A549 (cell line): Measurements from ENCODE around the gene EBF3. TPM values are rescaled to one million over a fixed set of nuclear protein-coding genes. Genes with fewer than 3 reads are reported as not detected.

Source experiments
- ATAC-seq, 2 experiments: fragments of 200-7000 bp in 1 of 2; fragments of >200 bp in 1 of 2; cut with Nextera tagmentation in 1 of 2; cut with Tn5 transposase in 1 of 2; 3 replicates each; pipeline versions ENCODE4 v1.8.0 to v1.9.1; 2018 to 2020; ENCODE audit warnings: mild to moderate bottlenecking in 1 of 2, moderate library complexity in 1 of 2
- CTCF ChIA-PET: fragments of 300-600 bp; sonication (Branson Sonifier 250); formaldehyde crosslinking; extraction: SDS; loops from one replicate; lab custom pipeline; 2021; ENCODE audit warnings: antibody characterized with exemption, inconsistent platforms; lab: Yijun Ruan, JAX
- POLR2A ChIA-PET: fragments of 350-600 bp; formaldehyde crosslinking; extraction: SDS; loops from one replicate; lab custom pipeline; 2021; ENCODE audit warnings: antibody characterized with exemption, inconsistent platforms; lab: Yijun Ruan, JAX
- DNase-seq, 2 experiments: peaks; one replicate each; pipeline versions ENCODE4 v3.0.0 to v3.0.0-alpha.2; 2011 to 2016; ENCODE audit warnings: low read depth in 1 of 2, low spot score in 1 of 2
- FAIRE-seq: peaks from 2 replicates; lab custom pipeline; 2011; peaks lifted over from hg19 to GRCh38; lab: Jason Lieb, UNC
- H3K27ac ChIP-seq, 2 experiments: fragments of >200 bp; sonication (Bioruptor Twin); formaldehyde crosslinking; 3 replicates each; pipeline ENCODE4 v1.5.1; 2016 to 2017
- H3K4me1 ChIP-seq: fragments of >200 bp; sonication (Bioruptor Twin); formaldehyde crosslinking; 3 replicates; pipeline ENCODE4 v1.6.1; 2016
- H3K4me2 ChIP-seq: fragments of >200 bp; sonication (Bioruptor Twin); formaldehyde crosslinking; 3 replicates; pipeline ENCODE4 v1.6.1; 2016
- H3K4me3 ChIP-seq: fragments of >200 bp; sonication (Bioruptor Twin); formaldehyde crosslinking; 3 replicates; pipeline ENCODE4 v1.5.1; 2016
- H3K9me3 ChIP-seq: fragments of >200 bp; sonication (Bioruptor Twin); formaldehyde crosslinking; 3 replicates; pipeline ENCODE4 v1.6.1; 2016
- ATOH8 ChIP-seq: fragments of 250-450 bp; sonication (Bioruptor Pico); IDR thresholded peaks from 2 replicates; pipeline ENCODE4 v1.5.0; 2020; ENCODE audit warnings: low read depth, mild to moderate bottlenecking, moderate library complexity
- CHD4 ChIP-seq: fragments of 200-600 bp; sonication (generic); IDR thresholded peaks from 2 replicates; pipeline ENCODE4 v1.6.1; 2016; ENCODE audit warnings: antibody characterized with exemption, mild to moderate bottlenecking, borderline replicate concordance
- EP300 ChIP-seq, 2 experiments: fragments of >200 bp; sonication (Bioruptor Twin); formaldehyde crosslinking; IDR thresholded peaks; 2 replicates in 1 of 2; 3 replicates in 1 of 2; pipeline ENCODE4 v1.6.1; 2016 to 2017
- ESRRA ChIP-seq: fragments of 150-350 bp; IDR thresholded peaks from 2 replicates; pipeline ENCODE4 v1.6.1; 2014; ENCODE audit warnings: mild to moderate bottlenecking, low read length, borderline replicate concordance
- FOSL2 ChIP-seq, 2 experiments: fragments of 450-650 bp in 1 of 2; fragments of >200 bp in 1 of 2; sonication (Bioruptor Twin) in 1 of 2; formaldehyde crosslinking; IDR thresholded peaks; 2 replicates each; pipeline versions ENCODE4 v1.5.0 to v1.6.1; 2016 to 2020; ENCODE audit warnings: mild to moderate bottlenecking in 1 of 2, moderate library complexity in 1 of 2
- GATA3 ChIP-seq: IDR thresholded peaks from 2 replicates; pipeline ENCODE4 v1.6.1; 2012; ENCODE audit warnings: borderline replicate concordance
- HOXB13 ChIP-seq: fragments of 250-450 bp; sonication (Bioruptor Pico); IDR thresholded peaks from 2 replicates; pipeline ENCODE4 v1.5.0; 2020; ENCODE audit warnings: low read depth, mild to moderate bottlenecking, moderate library complexity
- HOXB5 ChIP-seq: fragments of 250-450 bp; sonication (Bioruptor Pico); IDR thresholded peaks from 2 replicates; pipeline ENCODE4 v1.5.0; 2020; ENCODE audit warnings: mild to moderate bottlenecking, moderate library complexity
- JUNB ChIP-seq: fragments of >200 bp; sonication (Bioruptor Twin); formaldehyde crosslinking; IDR thresholded peaks from 2 replicates; pipeline ENCODE4 v1.6.1; 2016
- MAFK ChIP-seq: fragments of 450-650 bp; IDR thresholded peaks from 2 replicates; pipeline ENCODE4 v1.6.1; 2014; ENCODE audit not compliant: partially characterized antibody
- MYC ChIP-seq: IDR thresholded peaks from 2 replicates; pipeline ENCODE4 v1.6.1; 2012; ENCODE audit warnings: mild to moderate bottlenecking, inconsistent platforms, low read length, improper control_type of control experiment, borderline replicate concordance
- PHF8 ChIP-seq: fragments of 200-600 bp; sonication (generic); IDR thresholded peaks from 2 replicates; pipeline ENCODE4 v1.6.1; 2016; ENCODE audit warnings: low read depth, mild to moderate bottlenecking, antibody characterized with exemption, moderate library complexity, borderline replicate concordance
- POLR2A ChIP-seq: IDR thresholded peaks from 2 replicates; pipeline ENCODE4 v1.6.1; 2012; ENCODE audit warnings: mild to moderate bottlenecking, low read length
- TFCP2L1 ChIP-seq: fragments of 250-450 bp; sonication (Bioruptor Pico); IDR thresholded peaks from 2 replicates; pipeline ENCODE4 v1.5.0; 2021; ENCODE audit warnings: mild to moderate bottlenecking
- ZFP36 ChIP-seq: fragments of 450-650 bp; IDR thresholded peaks from 2 replicates; pipeline ENCODE4 v1.6.1; 2014; ENCODE audit warnings: borderline replicate concordance; ENCODE audit not compliant: partially characterized antibody
- ZNF302 ChIP-seq: fragments of 250-450 bp; sonication (Bioruptor Pico); IDR thresholded peaks from 2 replicates; pipeline ENCODE4 v1.9.0; 2021; ENCODE audit warnings: inconsistent platforms, mild to moderate bottlenecking, moderate library complexity
- ZSCAN20 ChIP-seq: fragments of 250-450 bp; sonication (Bioruptor Pico); IDR thresholded peaks from 2 replicates; pipeline ENCODE4 v1.8.0; 2022; ENCODE audit warnings: mild to moderate bottlenecking, moderate library complexity
- WGBS: methylation state at CpG from one replicate; pipeline ENCODE4 v1.1.6; 2017; ENCODE audit errors: missing lambda C conversion rate; 5-methylcytosine and 5-hydroxymethylcytosine counted together
- polyA plus RNA-seq, 4 experiments: library from polyadenylated mRNA; depleted of rRNA in 3 of 4; stranded (reverse); fragments of >200 nt; fragmentation: RNase III in 1 of 4; extraction: RNeasy Plus Mini Kit Qiagen cat#74134 plus additional on column Dnase treatment in 1 of 4; gene quantifications; 2 replicates in 3 of 4; 3 replicates in 1 of 4; pipeline ENCODE4 v1.2.3, GENCODE V29; 2011 to 2017
- TF ChIP-seq, protein P1 (sequence below): fragments of 150-350 bp; IDR thresholded peaks from 2 replicates; pipeline ENCODE4 v1.6.1; 2014; ENCODE audit warnings: low read depth, mild to moderate bottlenecking, low read length
- TF ChIP-seq, protein P2 (sequence below): fragments of 200-600 bp; sonication (generic); IDR thresholded peaks from 2 replicates; pipeline ENCODE4 v1.6.1; 2016; ENCODE audit warnings: antibody characterized with exemption, mild to moderate bottlenecking, moderate library complexity

Gene EBF3
- polyA plus RNA-seq, 2 of the 4 experiments (the other 2 are of a cell fraction) = 0.12 TPM; not detected in 1

DNA sequence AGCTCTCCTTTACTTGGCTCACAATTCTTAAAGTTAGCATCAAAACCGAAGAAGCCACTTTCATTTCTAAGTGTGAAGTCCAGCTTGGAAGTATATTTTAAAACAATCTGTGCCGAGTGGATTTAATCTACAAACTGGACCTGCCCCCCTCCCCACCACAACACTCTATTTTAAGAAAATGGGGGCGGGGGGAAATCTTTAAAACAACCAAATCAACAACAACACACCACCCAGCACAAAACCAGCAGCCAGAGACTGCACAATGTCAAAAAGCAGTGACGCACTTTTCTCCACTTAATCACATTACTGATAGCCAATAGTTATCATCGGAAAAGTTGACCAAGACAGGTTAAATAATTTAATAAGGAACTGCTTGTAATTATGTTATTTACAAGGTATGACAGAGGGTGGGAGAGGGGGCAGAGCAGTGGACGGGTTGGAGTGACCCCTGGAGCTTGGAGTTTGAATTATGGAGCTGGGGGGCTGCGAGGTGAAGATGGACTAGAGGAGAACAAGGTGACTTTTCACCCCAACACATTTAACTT lies 2.8 kb downstream of the EBF3 start (continued):
- TF ChIP-seq PHF8 (no peak), ATOH8 (CRISPR knock-in tag) (no peak), TFCP2L1 (CRISPR knock-in tag) (no peak)
- TF ChIP-seq, protein P1, sequence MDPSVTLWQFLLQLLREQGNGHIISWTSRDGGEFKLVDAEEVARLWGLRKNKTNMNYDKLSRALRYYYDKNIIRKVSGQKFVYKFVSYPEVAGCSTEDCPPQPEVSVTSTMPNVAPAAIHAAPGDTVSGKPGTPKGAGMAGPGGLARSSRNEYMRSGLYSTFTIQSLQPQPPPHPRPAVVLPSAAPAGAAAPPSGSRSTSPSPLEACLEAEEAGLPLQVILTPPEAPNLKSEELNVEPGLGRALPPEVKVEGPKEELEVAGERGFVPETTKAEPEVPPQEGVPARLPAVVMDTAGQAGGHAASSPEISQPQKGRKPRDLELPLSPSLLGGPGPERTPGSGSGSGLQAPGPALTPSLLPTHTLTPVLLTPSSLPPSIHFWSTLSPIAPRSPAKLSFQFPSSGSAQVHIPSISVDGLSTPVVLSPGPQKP = no peak
- TF ChIP-seq, protein P2, sequence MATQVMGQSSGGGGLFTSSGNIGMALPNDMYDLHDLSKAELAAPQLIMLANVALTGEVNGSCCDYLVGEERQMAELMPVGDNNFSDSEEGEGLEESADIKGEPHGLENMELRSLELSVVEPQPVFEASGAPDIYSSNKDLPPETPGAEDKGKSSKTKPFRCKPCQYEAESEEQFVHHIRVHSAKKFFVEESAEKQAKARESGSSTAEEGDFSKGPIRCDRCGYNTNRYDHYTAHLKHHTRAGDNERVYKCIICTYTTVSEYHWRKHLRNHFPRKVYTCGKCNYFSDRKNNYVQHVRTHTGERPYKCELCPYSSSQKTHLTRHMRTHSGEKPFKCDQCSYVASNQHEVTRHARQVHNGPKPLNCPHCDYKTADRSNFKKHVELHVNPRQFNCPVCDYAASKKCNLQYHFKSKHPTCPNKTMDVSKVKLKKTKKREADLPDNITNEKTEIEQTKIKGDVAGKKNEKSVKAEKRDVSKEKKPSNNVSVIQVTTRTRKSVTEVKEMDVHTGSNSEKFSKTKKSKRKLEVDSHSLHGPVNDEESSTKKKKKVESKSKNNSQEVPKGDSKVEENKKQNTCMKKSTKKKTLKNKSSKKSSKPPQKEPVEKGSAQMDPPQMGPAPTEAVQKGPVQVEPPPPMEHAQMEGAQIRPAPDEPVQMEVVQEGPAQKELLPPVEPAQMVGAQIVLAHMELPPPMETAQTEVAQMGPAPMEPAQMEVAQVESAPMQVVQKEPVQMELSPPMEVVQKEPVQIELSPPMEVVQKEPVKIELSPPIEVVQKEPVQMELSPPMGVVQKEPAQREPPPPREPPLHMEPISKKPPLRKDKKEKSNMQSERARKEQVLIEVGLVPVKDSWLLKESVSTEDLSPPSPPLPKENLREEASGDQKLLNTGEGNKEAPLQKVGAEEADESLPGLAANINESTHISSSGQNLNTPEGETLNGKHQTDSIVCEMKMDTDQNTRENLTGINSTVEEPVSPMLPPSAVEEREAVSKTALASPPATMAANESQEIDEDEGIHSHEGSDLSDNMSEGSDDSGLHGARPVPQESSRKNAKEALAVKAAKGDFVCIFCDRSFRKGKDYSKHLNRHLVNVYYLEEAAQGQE = no peak
- TF ChIP-seq, all 56 proteins: peak for 0

GRCh38 chr10:129960481-129961156 lies 3.5 kb downstream of the EBF3 start:
- CTCF ChIA-PET = no interaction called here
- Histone ChIP-seq H3K27ac (no peak overlapping the region), H3K4me1 (peaks cover 20% of the 10 kb centered on the region), H3K9me3 (no peaks in the 10 kb centered on the region), H3K4me3 (no peak overlapping the region), H3K4me2 (no peak overlapping the region)
- POLR2A ChIA-PET = no interaction called here
- no peak for FAIRE-seq
- 62% methylated on average over 14 of the region's 14 CpGs for WGBS
- ATAC-seq = no peak
- DNase-seq = no peak
- no peak for TF ChIP-seq ZSCAN20
- no peak for TF ChIP-seq JUNB
- no peak for TF ChIP-seq CHD4
- TF ChIP-seq ZFP36 = no peak
- no peak for TF ChIP-seq HOXB5 (CRISPR knock-in tag)
- TF ChIP-seq FOSL2 (IDR thresholded peaks at IDR 0.05) = no peak
- no peak for TF ChIP-seq FOSL2 (CRISPR knock-in tag; IDR thresholded peaks at IDR 0.05)
- TF ChIP-seq ESRRA = no peak
- no peak for TF ChIP-seq POLR2A
- TF ChIP-seq TFCP2L1 (CRISPR knock-in tag) = no peak
- no peak for TF ChIP-seq GATA3
- TF ChIP-seq EP300 (IDR thresholded peaks at IDR 0.05) = no peak
- no peak for TF ChIP-seq MAFK
- TF ChIP-seq MYC = no peak
- TF ChIP-seq ZNF302 = no peak
- no peak for TF ChIP-seq HOXB13
